ENCODE data around the gene CCN5.

DNA sequence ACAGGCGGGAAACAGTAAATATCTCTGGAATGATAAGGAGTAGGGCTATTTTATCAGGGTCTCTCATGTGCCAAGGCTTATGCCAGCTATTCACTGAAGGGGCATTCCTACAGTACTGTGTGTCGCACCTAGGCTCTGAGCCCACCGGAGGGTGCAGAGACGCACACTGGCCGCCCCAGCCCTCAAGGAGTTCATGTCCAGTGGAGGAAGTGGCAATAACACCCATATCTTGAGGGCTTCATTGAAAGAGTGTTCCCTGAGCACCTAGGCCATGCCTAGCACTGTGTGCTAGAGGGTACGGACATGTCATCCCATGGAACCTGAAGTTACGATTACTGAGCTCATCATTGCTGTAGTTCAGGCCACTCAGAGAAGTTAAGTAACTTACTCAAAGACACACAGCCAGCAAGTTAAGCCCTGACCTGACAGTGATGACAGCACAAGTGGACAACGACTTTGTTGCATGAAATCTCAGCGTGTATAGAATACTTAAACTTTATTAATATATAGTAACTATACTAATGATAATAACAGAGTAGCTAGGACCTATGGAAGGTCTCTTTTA, 8.7 kb downstream of the CCN5 start:
- TF ChIP-seq CTCF (IDR thresholded peaks at IDR 0.05; ENCODE audit: low read depth, low read length) = no peak
- TF ChIP-seq POLR2A (IDR thresholded peaks at IDR 0.05; ENCODE audit: extremely low read depth, insufficient read length) = no peak
- TF ChIP-seq MAX (IDR thresholded peaks at IDR 0.05; ENCODE audit: low read depth, low read length) = no peak
- TF ChIP-seq MYC (IDR thresholded peaks at IDR 0.05; ENCODE audit: low read depth, low read length) = no peak
